ENCODE measurements around the gene CTSC.

CTSC gene

DNA sequence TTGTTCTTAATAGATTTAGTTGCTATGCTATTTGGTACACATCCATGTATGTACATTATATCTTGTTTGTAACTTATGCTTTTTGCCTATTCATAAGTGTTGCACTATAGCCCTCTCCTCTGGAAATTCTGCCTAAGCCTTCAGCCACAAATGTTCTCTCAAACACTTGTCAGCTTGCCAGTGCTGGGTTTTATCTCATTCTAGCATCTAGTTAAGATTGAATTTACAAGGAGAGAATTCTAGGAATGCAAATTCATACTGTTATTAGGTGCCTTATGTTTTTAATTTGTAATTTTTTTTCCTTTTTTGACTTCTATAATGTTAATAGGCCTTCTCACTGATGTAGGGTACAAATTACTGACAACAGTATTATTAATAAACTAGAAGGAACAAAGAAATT lies 14.6 kb upstream of the CTSC start:
- TF ChIP-seq MYC (IDR thresholded peaks at IDR 0.05; ENCODE audit: low read depth, low read length), result no peak
- no peak for DNase-seq (ENCODE audit: low read depth)
- no peak overlapping the region for H3K4me3 ChIP-seq (ENCODE audit: low read depth, low read length)

DNA sequence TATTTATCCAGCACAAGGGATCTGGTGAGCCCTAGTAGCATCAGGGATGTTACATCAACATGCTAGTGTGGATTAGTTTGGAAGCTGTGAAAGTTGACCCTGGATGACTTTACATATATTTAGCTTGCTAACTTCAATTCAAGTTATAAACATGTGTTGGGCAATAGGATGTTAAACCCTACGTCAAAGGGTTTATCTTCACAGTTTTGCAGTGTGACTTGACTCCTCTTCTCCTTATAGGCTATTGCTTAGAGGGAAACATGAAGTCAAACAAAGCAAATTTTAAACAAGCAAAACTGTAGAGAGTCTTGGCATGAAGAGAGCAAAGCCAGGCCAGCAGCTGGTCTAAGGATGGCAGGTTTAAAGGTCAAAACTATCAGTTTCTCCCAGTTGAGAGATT lies 11.3 kb upstream of the CTSC start:
- DNase-seq (ENCODE audit: low read depth), result no peak
- TF ChIP-seq, protein P1, sequence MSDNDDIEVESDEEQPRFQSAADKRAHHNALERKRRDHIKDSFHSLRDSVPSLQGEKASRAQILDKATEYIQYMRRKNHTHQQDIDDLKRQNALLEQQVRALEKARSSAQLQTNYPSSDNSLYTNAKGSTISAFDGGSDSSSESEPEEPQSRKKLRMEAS (IDR thresholded peaks at IDR 0.05; ENCODE audit: low read depth, low read length), result peak; percentile 11; the same call in 1 of the 2 replicates
- no peak for TF ChIP-seq POLR2A (IDR thresholded peaks at IDR 0.05; ENCODE audit: extremely low read depth, insufficient read length)
- TF ChIP-seq, protein P2, sequence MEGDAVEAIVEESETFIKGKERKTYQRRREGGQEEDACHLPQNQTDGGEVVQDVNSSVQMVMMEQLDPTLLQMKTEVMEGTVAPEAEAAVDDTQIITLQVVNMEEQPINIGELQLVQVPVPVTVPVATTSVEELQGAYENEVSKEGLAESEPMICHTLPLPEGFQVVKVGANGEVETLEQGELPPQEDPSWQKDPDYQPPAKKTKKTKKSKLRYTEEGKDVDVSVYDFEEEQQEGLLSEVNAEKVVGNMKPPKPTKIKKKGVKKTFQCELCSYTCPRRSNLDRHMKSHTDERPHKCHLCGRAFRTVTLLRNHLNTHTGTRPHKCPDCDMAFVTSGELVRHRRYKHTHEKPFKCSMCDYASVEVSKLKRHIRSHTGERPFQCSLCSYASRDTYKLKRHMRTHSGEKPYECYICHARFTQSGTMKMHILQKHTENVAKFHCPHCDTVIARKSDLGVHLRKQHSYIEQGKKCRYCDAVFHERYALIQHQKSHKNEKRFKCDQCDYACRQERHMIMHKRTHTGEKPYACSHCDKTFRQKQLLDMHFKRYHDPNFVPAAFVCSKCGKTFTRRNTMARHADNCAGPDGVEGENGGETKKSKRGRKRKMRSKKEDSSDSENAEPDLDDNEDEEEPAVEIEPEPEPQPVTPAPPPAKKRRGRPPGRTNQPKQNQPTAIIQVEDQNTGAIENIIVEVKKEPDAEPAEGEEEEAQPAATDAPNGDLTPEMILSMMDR (IDR thresholded peaks at IDR 0.05; ENCODE audit: low read depth, low read length), result no peak
- no peak overlapping the region for H3K4me3 ChIP-seq (ENCODE audit: low read depth, low read length)

DNA sequence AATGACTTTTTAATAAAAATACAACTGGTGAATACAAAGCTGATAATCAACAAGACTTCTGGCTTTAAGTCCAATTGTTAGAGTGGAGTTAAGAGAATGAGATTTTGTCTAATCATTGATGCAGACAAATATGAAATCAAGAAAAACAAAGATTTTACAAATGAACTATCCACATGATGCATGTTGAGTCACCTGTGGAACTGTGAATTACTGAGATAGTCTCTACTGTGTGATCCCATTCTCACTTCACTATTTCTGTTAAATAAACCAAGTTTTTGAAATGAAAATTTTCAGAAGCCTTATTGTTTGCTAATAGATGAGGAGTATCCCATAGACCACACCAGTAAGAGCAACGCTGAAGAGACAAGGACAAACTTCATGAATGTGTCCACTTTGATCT lies 8.4 kb upstream of the CTSC start:
- H3K4me3 ChIP-seq (ENCODE audit: low read depth, low read length), result no peak overlapping the region
- TF ChIP-seq POLR2A (IDR thresholded peaks at IDR 0.05; ENCODE audit: extremely low read depth, insufficient read length) (no peak), MYC (IDR thresholded peaks at IDR 0.05; ENCODE audit: low read depth, low read length) (no peak)
- TF ChIP-seq, protein P2 (IDR thresholded peaks at IDR 0.05; ENCODE audit: low read depth, low read length), result no peak
- TF ChIP-seq, protein P1 (IDR thresholded peaks at IDR 0.05; ENCODE audit: low read depth, low read length), result no peak
- no peak for DNase-seq (ENCODE audit: low read depth)

DNA sequence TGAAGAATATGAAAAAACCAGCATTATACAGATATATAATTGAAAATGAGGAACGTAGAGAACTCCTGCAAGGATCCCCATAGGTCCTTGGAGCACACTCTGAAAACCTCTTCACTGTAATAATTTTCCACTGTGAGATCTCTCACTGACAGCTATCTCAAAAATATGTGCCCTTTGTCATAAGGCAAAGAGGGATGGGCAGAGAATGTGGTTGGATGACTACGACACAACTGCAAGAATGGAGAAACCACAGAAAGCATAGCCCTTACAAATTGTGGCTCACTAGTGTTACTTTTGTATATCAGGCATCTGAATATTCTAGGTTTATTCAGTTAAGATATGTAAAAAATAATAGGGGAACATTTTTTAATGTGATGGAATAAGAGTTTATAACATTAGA lies 7.9 kb upstream of the CTSC start:
- peak; percentile 77 for DNase-seq (ENCODE audit: low read depth)
- TF ChIP-seq MYC (IDR thresholded peaks at IDR 0.05; ENCODE audit: low read depth, low read length), result no peak
- TF ChIP-seq POLR2A (IDR thresholded peaks at IDR 0.05; ENCODE audit: extremely low read depth, insufficient read length), result no peak
- TF ChIP-seq, protein P1 (IDR thresholded peaks at IDR 0.05; ENCODE audit: low read depth, low read length), result no peak
- no peak overlapping the region for H3K4me3 ChIP-seq (ENCODE audit: low read depth, low read length)

DNA sequence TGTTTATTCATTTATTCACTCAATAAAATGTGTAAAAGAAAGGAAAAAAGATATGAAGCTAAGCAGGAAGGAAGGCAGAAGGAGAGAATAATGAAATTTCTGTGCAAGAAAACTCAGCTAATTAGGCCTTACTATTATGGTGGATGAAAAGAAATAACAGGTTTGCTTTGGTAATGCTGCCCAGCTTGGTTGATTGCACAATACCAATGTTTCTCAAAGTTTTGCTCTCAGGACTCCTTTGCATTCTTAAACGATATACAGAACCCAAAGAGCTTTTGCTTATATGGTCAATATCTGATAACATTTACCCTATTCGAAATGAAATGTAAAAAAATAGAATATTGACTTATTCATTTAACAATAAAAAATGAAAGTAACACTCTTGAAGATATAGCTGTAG lies 7.3 kb upstream of the CTSC start:
- no peak overlapping the region for H3K4me3 ChIP-seq (ENCODE audit: low read depth, low read length)
- TF ChIP-seq, protein P1 (IDR thresholded peaks at IDR 0.05; ENCODE audit: low read depth, low read length), result 0 out of 2 replicates have a peak, but pooled peaks have one; percentile 9
- TF ChIP-seq POLR2A (IDR thresholded peaks at IDR 0.05; ENCODE audit: extremely low read depth, insufficient read length), result no peak
- peak; percentile 58 for DNase-seq (ENCODE audit: low read depth)

DNA sequence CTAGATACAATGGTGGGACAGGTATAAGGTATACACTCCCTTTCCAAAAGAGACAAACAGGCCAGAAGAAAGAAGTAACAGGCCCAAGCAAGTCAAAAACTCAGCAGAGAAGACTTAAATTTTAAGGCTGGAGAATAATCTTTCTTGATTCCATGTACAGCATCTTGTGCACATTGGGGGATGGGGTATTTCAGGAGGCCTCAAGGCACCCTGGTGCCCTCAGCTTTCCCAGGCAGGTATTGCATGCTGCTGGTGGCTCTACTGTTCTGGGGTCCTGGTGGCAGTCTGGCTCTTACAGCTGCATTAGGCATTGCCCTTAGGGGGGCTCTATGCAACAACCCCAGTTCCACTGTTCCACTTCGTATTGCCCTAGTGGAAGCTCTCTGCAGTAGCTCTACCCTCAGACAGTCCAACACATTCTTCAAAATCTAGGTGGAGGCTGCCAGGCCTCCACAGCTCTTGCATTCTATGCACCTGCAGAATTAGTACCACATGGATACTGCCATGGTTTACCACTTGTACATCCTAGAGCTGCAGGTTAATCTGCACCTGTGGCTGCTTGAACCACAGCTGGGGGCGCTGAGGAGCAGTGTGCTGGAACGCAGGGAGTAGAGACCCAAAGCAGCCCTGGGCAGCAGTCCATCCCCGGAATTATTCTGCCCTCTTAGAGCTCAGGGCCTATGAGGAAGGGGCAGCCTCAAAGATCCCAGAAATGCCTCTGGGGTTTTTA lies 4.2 kb upstream of the CTSC start:
- no peak for DNase-seq (ENCODE audit: low read depth)
- H3K4me3 ChIP-seq (ENCODE audit: low read depth, low read length), result no peak overlapping the region
- no peak for TF ChIP-seq POLR2A (IDR thresholded peaks at IDR 0.05; ENCODE audit: extremely low read depth, insufficient read length)
- no peak for TF ChIP-seq MYC (IDR thresholded peaks at IDR 0.05; ENCODE audit: low read depth, low read length)
- TF ChIP-seq, protein P1 (IDR thresholded peaks at IDR 0.05; ENCODE audit: low read depth, low read length), result no peak

DNA sequence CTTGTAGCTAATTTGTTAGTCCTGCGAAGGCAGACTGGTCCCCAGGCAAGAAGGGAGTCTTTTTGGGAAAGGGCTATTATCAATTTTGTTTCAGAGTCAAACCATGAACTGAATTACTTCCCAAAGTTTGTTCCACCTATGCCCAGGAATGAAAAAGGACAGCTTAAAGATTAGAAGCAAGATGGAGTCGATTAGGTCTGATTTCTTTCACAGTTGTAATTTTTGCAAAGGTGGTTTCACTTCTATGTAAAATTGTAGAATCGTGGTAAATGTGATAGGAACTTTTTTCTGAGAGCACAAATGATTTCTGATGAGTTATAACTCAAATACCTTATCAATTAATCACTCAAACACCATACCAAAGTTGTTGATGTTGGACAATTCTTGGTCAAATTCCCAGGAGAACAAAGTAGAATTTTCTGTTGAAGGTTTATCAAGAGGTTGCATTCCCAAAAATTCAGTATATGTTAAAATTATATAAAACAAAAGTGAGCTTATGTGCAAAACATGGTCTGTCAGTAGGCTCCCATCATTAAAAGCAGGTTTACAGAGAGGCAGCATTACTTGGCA lies 2.9 kb upstream of the CTSC start:
- H3K4me3 ChIP-seq (ENCODE audit: low read depth, low read length), result no peak overlapping the region
- DNase-seq (ENCODE audit: low read depth), result no peak
- TF ChIP-seq MYC (IDR thresholded peaks at IDR 0.05; ENCODE audit: low read depth, low read length), result no peak
- TF ChIP-seq, protein P1 (IDR thresholded peaks at IDR 0.05; ENCODE audit: low read depth, low read length), result no peak
- TF ChIP-seq, protein P2 (IDR thresholded peaks at IDR 0.05; ENCODE audit: low read depth, low read length), result no peak
